ENCODE results near the gene TMEM30B. TPM values are rescaled to one million over a fixed set of nuclear protein-coding genes. Genes with fewer than 3 reads are reported as not detected.

TMEM30B gene
- 1.2 and 2.7 TPM in 2 replicates for total RNA-seq

GRCh38 chr14:61281186-61281947, at the start of gene TMEM30B:
TSS of gene TMEM30B (minus strand) at chr14:61281338. CDS start at chr14:61281147, 191 bp downstream.

GRCh38 chr14:61321385-61322010, 40.4 kb upstream of the TMEM30B start, which contains the start of gene PRKCH:
TSS of gene PRKCH (plus strand) at chr14:61321579. CDS start at chr14:61322102, 523 bp downstream.

Other genes starting within 250 kb of the TMEM30B start
- gene PRKCH, start 40.2 kb upstream of the TMEM30B start, total RNA-seq: 5.1 and 5.2 TPM in 2 replicates